ENCODE results near the gene RHBDD2. TPM values are rescaled to one million over a fixed set of nuclear protein-coding genes. Genes with fewer than 3 reads are reported as not detected.

Gene RHBDD2
- total and polyA plus RNA-seq, 10 of the 15 experiments (the other 5 are each of a cell fraction or from before 2014, with no cell fraction given) = 3.9 to 39.8 (median 16.9) TPM

DNA sequence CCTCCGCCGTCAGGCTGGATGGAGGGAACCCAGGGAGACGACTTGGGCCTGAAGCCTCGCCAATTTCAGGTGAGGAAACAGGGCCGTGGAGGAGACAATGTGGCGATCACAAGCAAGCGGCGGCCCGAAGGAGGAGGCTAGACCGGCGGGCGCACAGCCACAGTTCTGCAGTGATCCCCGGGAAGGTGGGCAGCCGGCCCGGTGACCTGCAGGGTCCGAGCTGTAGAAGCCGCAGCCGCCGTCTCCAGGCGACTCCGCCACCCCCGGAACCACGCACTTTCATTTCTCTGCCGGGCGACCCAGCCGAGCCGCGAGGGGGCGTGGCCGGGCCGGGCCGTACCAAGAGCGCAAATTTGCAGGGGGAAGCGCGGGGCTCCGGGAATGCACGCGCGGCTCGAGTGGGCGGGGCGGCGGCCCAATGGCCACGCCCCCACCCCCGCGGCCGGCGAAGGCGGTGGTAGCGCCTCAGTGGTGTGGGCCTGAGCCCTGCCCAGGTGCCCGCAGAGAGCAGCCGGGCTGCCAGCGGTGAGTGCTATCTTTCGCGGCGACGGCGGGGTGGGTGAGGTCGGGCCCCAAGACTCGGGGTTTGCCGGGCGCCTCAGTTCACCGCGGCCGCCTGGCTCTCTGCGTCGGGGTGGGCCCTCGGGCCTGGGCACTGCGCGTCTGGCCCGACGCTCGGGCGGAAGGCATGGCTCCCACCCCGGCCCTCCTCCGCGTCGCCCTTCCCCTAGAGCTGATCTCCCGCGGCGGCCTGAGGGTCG, 36.0 kb downstream of the RHBDD2 start, which contains the start of gene POR (continued):
- TF ChIP-seq, protein P1, sequence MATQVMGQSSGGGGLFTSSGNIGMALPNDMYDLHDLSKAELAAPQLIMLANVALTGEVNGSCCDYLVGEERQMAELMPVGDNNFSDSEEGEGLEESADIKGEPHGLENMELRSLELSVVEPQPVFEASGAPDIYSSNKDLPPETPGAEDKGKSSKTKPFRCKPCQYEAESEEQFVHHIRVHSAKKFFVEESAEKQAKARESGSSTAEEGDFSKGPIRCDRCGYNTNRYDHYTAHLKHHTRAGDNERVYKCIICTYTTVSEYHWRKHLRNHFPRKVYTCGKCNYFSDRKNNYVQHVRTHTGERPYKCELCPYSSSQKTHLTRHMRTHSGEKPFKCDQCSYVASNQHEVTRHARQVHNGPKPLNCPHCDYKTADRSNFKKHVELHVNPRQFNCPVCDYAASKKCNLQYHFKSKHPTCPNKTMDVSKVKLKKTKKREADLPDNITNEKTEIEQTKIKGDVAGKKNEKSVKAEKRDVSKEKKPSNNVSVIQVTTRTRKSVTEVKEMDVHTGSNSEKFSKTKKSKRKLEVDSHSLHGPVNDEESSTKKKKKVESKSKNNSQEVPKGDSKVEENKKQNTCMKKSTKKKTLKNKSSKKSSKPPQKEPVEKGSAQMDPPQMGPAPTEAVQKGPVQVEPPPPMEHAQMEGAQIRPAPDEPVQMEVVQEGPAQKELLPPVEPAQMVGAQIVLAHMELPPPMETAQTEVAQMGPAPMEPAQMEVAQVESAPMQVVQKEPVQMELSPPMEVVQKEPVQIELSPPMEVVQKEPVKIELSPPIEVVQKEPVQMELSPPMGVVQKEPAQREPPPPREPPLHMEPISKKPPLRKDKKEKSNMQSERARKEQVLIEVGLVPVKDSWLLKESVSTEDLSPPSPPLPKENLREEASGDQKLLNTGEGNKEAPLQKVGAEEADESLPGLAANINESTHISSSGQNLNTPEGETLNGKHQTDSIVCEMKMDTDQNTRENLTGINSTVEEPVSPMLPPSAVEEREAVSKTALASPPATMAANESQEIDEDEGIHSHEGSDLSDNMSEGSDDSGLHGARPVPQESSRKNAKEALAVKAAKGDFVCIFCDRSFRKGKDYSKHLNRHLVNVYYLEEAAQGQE (IDR thresholded peaks at IDR 0.05; ENCODE audit: low read depth, low read length) = no peak
- TF ChIP-seq HCFC1 (IDR thresholded peaks at IDR 0.05; ENCODE audit: low read length) = peak; percentile 58; the same call in 1 of the 2 replicates
- TF ChIP-seq, protein P2, sequence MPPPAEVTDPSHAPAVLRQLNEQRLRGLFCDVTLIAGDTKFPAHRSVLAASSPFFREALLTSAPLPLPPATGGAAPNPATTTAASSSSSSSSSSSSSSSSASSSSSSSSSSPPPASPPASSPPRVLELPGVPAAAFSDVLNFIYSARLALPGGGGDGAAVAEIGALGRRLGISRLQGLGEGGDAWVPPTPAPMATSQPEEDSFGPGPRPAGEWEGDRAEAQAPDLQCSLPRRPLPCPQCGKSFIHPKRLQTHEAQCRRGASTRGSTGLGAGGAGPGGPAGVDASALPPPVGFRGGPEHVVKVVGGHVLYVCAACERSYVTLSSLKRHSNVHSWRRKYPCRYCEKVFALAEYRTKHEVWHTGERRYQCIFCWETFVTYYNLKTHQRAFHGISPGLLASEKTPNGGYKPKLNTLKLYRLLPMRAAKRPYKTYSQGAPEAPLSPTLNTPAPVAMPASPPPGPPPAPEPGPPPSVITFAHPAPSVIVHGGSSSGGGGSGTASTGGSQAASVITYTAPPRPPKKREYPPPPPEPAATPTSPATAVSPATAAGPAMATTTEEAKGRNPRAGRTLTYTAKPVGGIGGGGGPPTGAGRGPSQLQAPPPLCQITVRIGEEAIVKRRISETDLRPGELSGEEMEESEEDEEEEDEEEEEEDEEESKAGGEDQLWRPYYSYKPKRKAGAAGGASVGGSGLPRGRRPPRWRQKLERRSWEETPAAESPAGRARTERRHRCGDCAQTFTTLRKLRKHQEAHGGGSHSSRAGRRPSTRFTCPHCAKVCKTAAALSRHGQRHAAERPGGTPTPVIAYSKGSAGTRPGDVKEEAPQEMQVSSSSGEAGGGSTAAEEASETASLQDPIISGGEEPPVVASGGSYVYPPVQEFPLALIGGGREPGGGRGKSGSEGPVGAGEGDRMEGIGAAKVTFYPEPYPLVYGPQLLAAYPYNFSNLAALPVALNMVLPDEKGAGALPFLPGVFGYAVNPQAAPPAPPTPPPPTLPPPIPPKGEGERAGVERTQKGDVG (CRISPR knock-in tag; IDR thresholded peaks at IDR 0.05) = no peak
- TF ChIP-seq, protein P3, sequence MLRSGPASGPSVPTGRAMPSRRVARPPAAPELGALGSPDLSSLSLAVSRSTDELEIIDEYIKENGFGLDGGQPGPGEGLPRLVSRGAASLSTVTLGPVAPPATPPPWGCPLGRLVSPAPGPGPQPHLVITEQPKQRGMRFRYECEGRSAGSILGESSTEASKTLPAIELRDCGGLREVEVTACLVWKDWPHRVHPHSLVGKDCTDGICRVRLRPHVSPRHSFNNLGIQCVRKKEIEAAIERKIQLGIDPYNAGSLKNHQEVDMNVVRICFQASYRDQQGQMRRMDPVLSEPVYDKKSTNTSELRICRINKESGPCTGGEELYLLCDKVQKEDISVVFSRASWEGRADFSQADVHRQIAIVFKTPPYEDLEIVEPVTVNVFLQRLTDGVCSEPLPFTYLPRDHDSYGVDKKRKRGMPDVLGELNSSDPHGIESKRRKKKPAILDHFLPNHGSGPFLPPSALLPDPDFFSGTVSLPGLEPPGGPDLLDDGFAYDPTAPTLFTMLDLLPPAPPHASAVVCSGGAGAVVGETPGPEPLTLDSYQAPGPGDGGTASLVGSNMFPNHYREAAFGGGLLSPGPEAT (IDR thresholded peaks at IDR 0.05; ENCODE audit: low read depth) = peak; percentile 55
- TF ChIP-seq GATAD2B (conservative IDR thresholded peaks at IDR 0.05; ENCODE audit: low read depth) = peak; percentile 99
- TF ChIP-seq PML (IDR thresholded peaks at IDR 0.05; ENCODE audit: low read length) = peak; percentile 99
- peak; percentile 95 for TF ChIP-seq ATF7 (IDR thresholded peaks at IDR 0.05; ENCODE audit: low read depth)
- peak; percentile 100 for TF ChIP-seq JUND (IDR thresholded peaks at IDR 0.05; ENCODE audit: low read depth, low read length)
- TF ChIP-seq, protein P4, sequence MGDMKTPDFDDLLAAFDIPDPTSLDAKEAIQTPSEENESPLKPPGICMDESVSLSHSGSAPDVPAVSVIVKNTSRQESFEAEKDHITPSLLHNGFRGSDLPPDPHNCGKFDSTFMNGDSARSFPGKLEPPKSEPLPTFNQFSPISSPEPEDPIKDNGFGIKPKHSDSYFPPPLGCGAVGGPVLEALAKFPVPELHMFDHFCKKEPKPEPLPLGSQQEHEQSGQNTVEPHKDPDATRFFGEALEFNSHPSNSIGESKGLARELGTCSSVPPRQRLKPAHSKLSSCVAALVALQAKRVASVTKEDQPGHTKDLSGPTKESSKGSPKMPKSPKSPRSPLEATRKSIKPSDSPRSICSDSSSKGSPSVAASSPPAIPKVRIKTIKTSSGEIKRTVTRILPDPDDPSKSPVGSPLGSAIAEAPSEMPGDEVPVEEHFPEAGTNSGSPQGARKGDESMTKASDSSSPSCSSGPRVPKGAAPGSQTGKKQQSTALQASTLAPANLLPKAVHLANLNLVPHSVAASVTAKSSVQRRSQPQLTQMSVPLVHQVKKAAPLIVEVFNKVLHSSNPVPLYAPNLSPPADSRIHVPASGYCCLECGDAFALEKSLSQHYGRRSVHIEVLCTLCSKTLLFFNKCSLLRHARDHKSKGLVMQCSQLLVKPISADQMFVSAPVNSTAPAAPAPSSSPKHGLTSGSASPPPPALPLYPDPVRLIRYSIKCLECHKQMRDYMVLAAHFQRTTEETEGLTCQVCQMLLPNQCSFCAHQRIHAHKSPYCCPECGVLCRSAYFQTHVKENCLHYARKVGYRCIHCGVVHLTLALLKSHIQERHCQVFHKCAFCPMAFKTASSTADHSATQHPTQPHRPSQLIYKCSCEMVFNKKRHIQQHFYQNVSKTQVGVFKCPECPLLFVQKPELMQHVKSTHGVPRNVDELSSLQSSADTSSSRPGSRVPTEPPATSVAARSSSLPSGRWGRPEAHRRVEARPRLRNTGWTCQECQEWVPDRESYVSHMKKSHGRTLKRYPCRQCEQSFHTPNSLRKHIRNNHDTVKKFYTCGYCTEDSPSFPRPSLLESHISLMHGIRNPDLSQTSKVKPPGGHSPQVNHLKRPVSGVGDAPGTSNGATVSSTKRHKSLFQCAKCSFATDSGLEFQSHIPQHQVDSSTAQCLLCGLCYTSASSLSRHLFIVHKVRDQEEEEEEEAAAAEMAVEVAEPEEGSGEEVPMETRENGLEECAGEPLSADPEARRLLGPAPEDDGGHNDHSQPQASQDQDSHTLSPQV (IDR thresholded peaks at IDR 0.05) = no peak
- TF ChIP-seq, protein P5, sequence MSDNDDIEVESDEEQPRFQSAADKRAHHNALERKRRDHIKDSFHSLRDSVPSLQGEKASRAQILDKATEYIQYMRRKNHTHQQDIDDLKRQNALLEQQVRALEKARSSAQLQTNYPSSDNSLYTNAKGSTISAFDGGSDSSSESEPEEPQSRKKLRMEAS (IDR thresholded peaks at IDR 0.05; ENCODE audit: low read depth, low read length) = peak; percentile 75
- TF ChIP-seq HDAC6 (IDR thresholded peaks at IDR 0.05; ENCODE audit: unreplicated experiment) = no peak
- peak; percentile 78 for TF ChIP-seq CREB1 (IDR thresholded peaks at IDR 0.05; ENCODE audit: low read depth)
- TF ChIP-seq, protein P6, sequence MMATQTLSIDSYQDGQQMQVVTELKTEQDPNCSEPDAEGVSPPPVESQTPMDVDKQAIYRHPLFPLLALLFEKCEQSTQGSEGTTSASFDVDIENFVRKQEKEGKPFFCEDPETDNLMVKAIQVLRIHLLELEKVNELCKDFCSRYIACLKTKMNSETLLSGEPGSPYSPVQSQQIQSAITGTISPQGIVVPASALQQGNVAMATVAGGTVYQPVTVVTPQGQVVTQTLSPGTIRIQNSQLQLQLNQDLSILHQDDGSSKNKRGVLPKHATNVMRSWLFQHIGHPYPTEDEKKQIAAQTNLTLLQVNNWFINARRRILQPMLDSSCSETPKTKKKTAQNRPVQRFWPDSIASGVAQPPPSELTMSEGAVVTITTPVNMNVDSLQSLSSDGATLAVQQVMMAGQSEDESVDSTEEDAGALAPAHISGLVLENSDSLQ (IDR thresholded peaks at IDR 0.05) = no peak

Measured in GM12878 (cell line).